Retinal pigment epithelial cell (primary cell): ENCODE results near the gene SNF8.

Source experiments
- DNase-seq: peaks from one replicate; pipeline ENCODE4 v3.0.0-alpha.2; 2010; ENCODE audit warnings: low read depth
- H3K4me3 ChIP-seq: 2 replicates; pipeline ENCODE4 v1.5.1; 2011; ENCODE audit warnings: mild to moderate bottlenecking, low read length, control low read depth, moderate library complexity
- TF ChIP-seq, protein P1 (sequence below): conservative IDR thresholded peaks from 2 replicates; pipeline ENCODE4 v1.5.1; 2011; ENCODE audit warnings: low read depth, low read length, control low read depth, inconsistent platforms

SNF8 gene

DNA sequence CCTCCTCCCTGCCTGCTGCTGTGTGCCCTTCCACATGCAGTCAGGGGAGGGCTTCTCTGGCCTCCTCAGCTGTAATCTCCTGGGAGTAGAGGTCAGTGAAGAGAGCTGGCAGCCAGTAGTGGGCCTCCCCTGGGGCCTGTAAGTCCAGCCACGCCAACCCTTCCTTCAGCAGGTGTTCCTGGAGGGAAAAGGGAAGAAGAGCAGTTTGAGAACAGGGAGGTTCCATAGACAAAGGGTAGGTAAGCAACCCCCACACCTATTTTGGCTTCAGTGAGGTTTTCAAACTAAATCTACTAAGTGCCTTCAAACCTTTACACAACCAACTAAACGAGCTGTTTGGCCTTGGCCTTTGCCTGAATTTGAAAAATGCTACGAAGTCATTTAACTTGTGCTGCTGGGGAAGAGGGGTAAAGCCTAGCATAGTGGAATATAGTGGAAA, 14.2 kb downstream of the SNF8 start:
- DNase-seq: no peak
- TF ChIP-seq, protein P1, sequence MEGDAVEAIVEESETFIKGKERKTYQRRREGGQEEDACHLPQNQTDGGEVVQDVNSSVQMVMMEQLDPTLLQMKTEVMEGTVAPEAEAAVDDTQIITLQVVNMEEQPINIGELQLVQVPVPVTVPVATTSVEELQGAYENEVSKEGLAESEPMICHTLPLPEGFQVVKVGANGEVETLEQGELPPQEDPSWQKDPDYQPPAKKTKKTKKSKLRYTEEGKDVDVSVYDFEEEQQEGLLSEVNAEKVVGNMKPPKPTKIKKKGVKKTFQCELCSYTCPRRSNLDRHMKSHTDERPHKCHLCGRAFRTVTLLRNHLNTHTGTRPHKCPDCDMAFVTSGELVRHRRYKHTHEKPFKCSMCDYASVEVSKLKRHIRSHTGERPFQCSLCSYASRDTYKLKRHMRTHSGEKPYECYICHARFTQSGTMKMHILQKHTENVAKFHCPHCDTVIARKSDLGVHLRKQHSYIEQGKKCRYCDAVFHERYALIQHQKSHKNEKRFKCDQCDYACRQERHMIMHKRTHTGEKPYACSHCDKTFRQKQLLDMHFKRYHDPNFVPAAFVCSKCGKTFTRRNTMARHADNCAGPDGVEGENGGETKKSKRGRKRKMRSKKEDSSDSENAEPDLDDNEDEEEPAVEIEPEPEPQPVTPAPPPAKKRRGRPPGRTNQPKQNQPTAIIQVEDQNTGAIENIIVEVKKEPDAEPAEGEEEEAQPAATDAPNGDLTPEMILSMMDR: no peak
- H3K4me3 ChIP-seq: no peak overlapping the region

GRCh38 chr17:48929812-48930165, 14.9 kb downstream of the SNF8 start:
- DNase-seq: no peak
- no peak overlapping the region for H3K4me3 ChIP-seq
- TF ChIP-seq, protein P1: no peak

GRCh38 chr17:48928876-48929811, 15.5 kb downstream of the SNF8 start:
- DNase-seq: no peak
- TF ChIP-seq, protein P1: no peak
- H3K4me3 ChIP-seq: no peak overlapping the region

DNA sequence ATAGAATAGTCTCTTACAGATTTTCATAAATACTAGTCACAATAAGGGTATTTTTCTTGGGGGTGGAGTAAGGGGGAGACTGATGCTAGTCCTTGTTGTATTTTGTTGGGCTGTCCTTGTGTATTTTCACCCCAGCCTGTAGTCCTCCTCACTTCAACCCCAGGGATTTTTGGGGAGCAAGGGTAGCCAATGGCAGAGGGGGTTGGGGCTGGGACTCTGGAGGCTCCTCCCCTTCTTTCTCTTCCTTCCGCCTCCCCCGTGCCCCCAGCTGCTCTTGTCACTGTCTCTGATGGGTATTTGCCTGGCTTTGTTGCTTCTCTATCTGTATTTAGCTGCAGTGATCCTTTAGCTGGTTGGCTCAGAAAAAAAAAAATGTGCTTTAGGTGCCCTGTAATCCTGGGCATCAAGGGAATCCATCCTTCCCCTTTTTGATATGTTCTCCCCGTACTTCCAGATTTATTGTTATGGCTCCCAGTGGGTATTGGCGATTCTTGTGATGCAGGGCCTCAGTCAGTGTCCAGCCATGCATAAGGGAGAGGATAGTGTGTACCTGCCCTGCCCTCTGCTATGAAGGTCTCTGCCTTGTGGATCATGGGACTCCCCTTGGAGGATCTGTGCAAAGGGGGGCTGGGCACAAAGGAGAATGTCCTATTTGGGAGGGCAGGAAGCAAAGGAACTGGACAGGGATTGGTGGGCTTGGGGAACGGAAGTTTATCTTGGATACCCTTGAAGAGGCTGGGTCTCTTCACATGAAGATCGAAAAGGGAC, 16.5 kb downstream of the SNF8 start:
- H3K4me3 ChIP-seq: no peak overlapping the region
- no peak for DNase-seq
- TF ChIP-seq, protein P1: no peak

GRCh38 chr17:48925991-48926342, 18.7 kb downstream of the SNF8 start:
- DNase-seq: no peak
- H3K4me3 ChIP-seq: no peak overlapping the region
- TF ChIP-seq, protein P1: no peak

GRCh38 chr17:48925251-48925990, 19.2 kb downstream of the SNF8 start:
- H3K4me3 ChIP-seq: no peak overlapping the region
- TF ChIP-seq, protein P1: no peak
- DNase-seq: no peak
